ENCODE data around the gene NANOS3. TPM values are rescaled to one million over a fixed set of nuclear protein-coding genes. Genes with fewer than 3 reads are reported as not detected.
"Not testable (repeated sequence)": the region's sequence is repeated elsewhere in the genome, so short reads cannot be mapped to it uniquely, and the experiment has no call there.

The NANOS3 gene
- total and polyA plus RNA-seq, 2 donors = 1.4 to 2.6 TPM

GRCh38 chr19:13920940-13921747 is 44.2 kb downstream of the NANOS3 start:
- peaks cover 46 to 64% of the 10 kb centered on the region in 2 donors for H3K36me3 ChIP-seq (ENCODE audit: control insufficient read depth in 2 of 2, insufficient read depth in 2 of 2, low read length in 1 of 2)
- H3K4me3 ChIP-seq (ENCODE audit: low read length in 2 of 2) = no peak overlapping the region
- no peaks in the 10 kb centered on the region for H3K27me3 ChIP-seq (ENCODE audit: control insufficient read depth in 2 of 2, insufficient read depth in 1 of 2, low read length in 1 of 2)
- peak in 2 of 9 donors; percentile 16 to 46 for DNase-seq (ENCODE audit: low read depth in 6 of 9, low spot score in 9 of 9)
- H3K9me3 ChIP-seq (ENCODE audit: control insufficient read depth in 2 of 2, insufficient read depth in 1 of 2, low read length in 1 of 2) = peaks cover 3 to 4% of the 10 kb centered on the region in 2 donors
- H3K4me1 ChIP-seq (ENCODE audit: control insufficient read depth in 2 of 2, insufficient read depth in 2 of 2, low read length in 2 of 2) = no peaks in the 10 kb centered on the region
- no peak overlapping the region for H3K27ac ChIP-seq (ENCODE audit: low read depth in 1 of 2, low read length in 1 of 2)
- 96% methylated on average over 2 of the region's 2 CpGs for WGBS

- DNase-seq (ENCODE audit: low read depth in 6 of 9, low spot score in 9 of 9); H3K27me3 ChIP-seq (ENCODE audit: control insufficient read depth in 2 of 2, insufficient read depth in 1 of 2, low read length in 1 of 2); H3K27ac ChIP-seq (ENCODE audit: low read depth in 1 of 2, low read length in 1 of 2); H3K4me1 ChIP-seq (ENCODE audit: control insufficient read depth in 2 of 2, insufficient read depth in 2 of 2, low read length in 2 of 2); H3K4me3 ChIP-seq (ENCODE audit: low read length in 2 of 2); H3K9me3 ChIP-seq (ENCODE audit: control insufficient read depth in 2 of 2, insufficient read depth in 1 of 2, low read length in 1 of 2): not testable (repeated sequence)
- 97% methylated on average over 6 of the region's 6 CpGs for WGBS
- peaks cover 46 to 71% of the 10 kb centered on the region in 2 donors for H3K36me3 ChIP-seq (ENCODE audit: control insufficient read depth in 2 of 2, insufficient read depth in 2 of 2, low read length in 1 of 2)
These were observed 45.2 kb downstream of the NANOS3 start for GRCh38 chr19:13922118-13922517.

GRCh38 chr19:13923194-13923987 is 46.5 kb downstream of the NANOS3 start:
- 97% methylated on average over 28 of the region's 28 CpGs for WGBS
- DNase-seq (ENCODE audit: low read depth in 6 of 9, low spot score in 9 of 9) = no peak
- H3K27ac ChIP-seq (ENCODE audit: low read depth in 1 of 2, low read length in 1 of 2) = no peak overlapping the region

GRCh38 chr19:13926010-13926409 is 49.1 kb downstream of the NANOS3 start:
- DNase-seq (ENCODE audit: low read depth in 6 of 9, low spot score in 9 of 9) = no peak
- H3K27me3 ChIP-seq (ENCODE audit: control insufficient read depth in 2 of 2, insufficient read depth in 1 of 2, low read length in 1 of 2) = no peaks in the 10 kb centered on the region
- peaks cover 0 to 1% of the 10 kb centered on the region in 2 donors for H3K9me3 ChIP-seq (ENCODE audit: control insufficient read depth in 2 of 2, insufficient read depth in 1 of 2, low read length in 1 of 2)
- H3K27ac ChIP-seq (ENCODE audit: low read depth in 1 of 2, low read length in 1 of 2) = no peak overlapping the region
- H3K4me1 ChIP-seq (ENCODE audit: control insufficient read depth in 2 of 2, insufficient read depth in 2 of 2, low read length in 2 of 2) = no peaks in the 10 kb centered on the region
- peaks cover 38 to 71% of the 10 kb centered on the region in 2 donors for H3K36me3 ChIP-seq (ENCODE audit: control insufficient read depth in 2 of 2, insufficient read depth in 2 of 2, low read length in 1 of 2)
- H3K4me3 ChIP-seq (ENCODE audit: low read length in 2 of 2) = no peak overlapping the region
- WGBS = 92% methylated on average over 4 of the region's 4 CpGs

More at GRCh38 chr19:13923194-13923987, 46.5 kb downstream of the NANOS3 start:
- Histone ChIP-seq H3K4me3 (ENCODE audit: low read length in 2 of 2) (no peak overlapping the region), H3K4me1 (ENCODE audit: control insufficient read depth in 2 of 2, insufficient read depth in 2 of 2, low read length in 2 of 2) (no peaks in the 10 kb centered on the region), H3K27me3 (ENCODE audit: control insufficient read depth in 2 of 2, insufficient read depth in 1 of 2, low read length in 1 of 2) (no peaks in the 10 kb centered on the region), H3K9me3 (ENCODE audit: control insufficient read depth in 2 of 2, insufficient read depth in 1 of 2, low read length in 1 of 2) (peaks cover 3 to 4% of the 10 kb centered on the region in 2 donors), H3K36me3 (ENCODE audit: control insufficient read depth in 2 of 2, insufficient read depth in 2 of 2, low read length in 1 of 2) (peaks cover 49 to 77% of the 10 kb centered on the region in 2 donors)

GRCh38 chr19:13926715-13927114 is 49.8 kb downstream of the NANOS3 start:
- no peak overlapping the region for H3K4me3 ChIP-seq (ENCODE audit: low read length in 2 of 2)
- no peaks in the 10 kb centered on the region for H3K27me3 ChIP-seq (ENCODE audit: control insufficient read depth in 2 of 2, insufficient read depth in 1 of 2, low read length in 1 of 2)
- no peaks in the 10 kb centered on the region for H3K9me3 ChIP-seq (ENCODE audit: control insufficient read depth in 2 of 2, insufficient read depth in 1 of 2, low read length in 1 of 2)
- no peak overlapping the region for H3K27ac ChIP-seq (ENCODE audit: low read depth in 1 of 2, low read length in 1 of 2)
- peaks cover 31 to 71% of the 10 kb centered on the region in 2 donors for H3K36me3 ChIP-seq (ENCODE audit: control insufficient read depth in 2 of 2, insufficient read depth in 2 of 2, low read length in 1 of 2)
- DNase-seq (ENCODE audit: low read depth in 6 of 9, low spot score in 9 of 9) = no peak
- no peaks in the 10 kb centered on the region for H3K4me1 ChIP-seq (ENCODE audit: control insufficient read depth in 2 of 2, insufficient read depth in 2 of 2, low read length in 2 of 2)
- 91% methylated on average over 8 of the region's 8 CpGs for WGBS

GRCh38 chr19:13929340-13929739 is 52.4 kb downstream of the NANOS3 start:
- no peaks in the 10 kb centered on the region for H3K27me3 ChIP-seq (ENCODE audit: control insufficient read depth in 2 of 2, insufficient read depth in 1 of 2, low read length in 1 of 2)
- WGBS = 97% methylated on average over 12 of the region's 12 CpGs
- H3K9me3 ChIP-seq (ENCODE audit: control insufficient read depth in 2 of 2, insufficient read depth in 1 of 2, low read length in 1 of 2) = no peaks in the 10 kb centered on the region
- H3K27ac ChIP-seq (ENCODE audit: low read depth in 1 of 2, low read length in 1 of 2) = no peak overlapping the region
- peaks cover 16 to 54% of the 10 kb centered on the region in 2 donors for H3K36me3 ChIP-seq (ENCODE audit: control insufficient read depth in 2 of 2, insufficient read depth in 2 of 2, low read length in 1 of 2)
- H3K4me3 ChIP-seq (ENCODE audit: low read length in 2 of 2) = no peak overlapping the region
- no peaks in the 10 kb centered on the region for H3K4me1 ChIP-seq (ENCODE audit: control insufficient read depth in 2 of 2, insufficient read depth in 2 of 2, low read length in 2 of 2)
- no peak for DNase-seq (ENCODE audit: low read depth in 6 of 9, low spot score in 9 of 9)

GRCh38 chr19:13929956-13930355 is 53.0 kb downstream of the NANOS3 start:
- no peak overlapping the region for H3K27ac ChIP-seq (ENCODE audit: low read depth in 1 of 2, low read length in 1 of 2)
- H3K4me3 ChIP-seq (ENCODE audit: low read length in 2 of 2) = no peak overlapping the region
- H3K9me3 ChIP-seq (ENCODE audit: control insufficient read depth in 2 of 2, insufficient read depth in 1 of 2, low read length in 1 of 2) = no peaks in the 10 kb centered on the region
- H3K4me1 ChIP-seq (ENCODE audit: control insufficient read depth in 2 of 2, insufficient read depth in 2 of 2, low read length in 2 of 2) = no peaks in the 10 kb centered on the region
- 99% methylated on average over 17 of the region's 17 CpGs for WGBS
- no peaks in the 10 kb centered on the region for H3K27me3 ChIP-seq (ENCODE audit: control insufficient read depth in 2 of 2, insufficient read depth in 1 of 2, low read length in 1 of 2)
- no peak for DNase-seq (ENCODE audit: low read depth in 6 of 9, low spot score in 9 of 9)
- peaks cover 13 to 51% of the 10 kb centered on the region in 2 donors for H3K36me3 ChIP-seq (ENCODE audit: control insufficient read depth in 2 of 2, insufficient read depth in 2 of 2, low read length in 1 of 2)

Measured in thymus (tissue), 11 donors.